Activated CD8-positive, alpha-beta memory T cell treated with anti-CD3 and anti-CD28 coated beads, Interleukin-2, amount 50 U/mL, for 4 hours (primary cell): Measurements from ENCODE around the gene EXOC5.
"Not testable (repeated sequence)": the region's sequence is repeated elsewhere in the genome, so short reads cannot be mapped to it uniquely, and the experiment has no call there.

Experiments
- DNase-seq: peaks from one replicate; pipeline ENCODE4 v3.0.0-alpha.2; 2020

The EXOC5 gene

GRCh38 chr14:57258221-57258620 lies 10.5 kb downstream of the EXOC5 start:
- DNase-seq = not testable (repeated sequence)

- no peak for DNase-seq
Measured at GRCh38 chr14:57254884-57255283, 13.8 kb downstream of the EXOC5 start.

GRCh38 chr14:57246933-57247657 lies 21.6 kb downstream of the EXOC5 start:
- DNase-seq = no peak

- no peak for DNase-seq
Measured at GRCh38 chr14:57245941-57246340, 22.8 kb downstream of the EXOC5 start.

GRCh38 chr14:57244106-57244505 lies 24.6 kb downstream of the EXOC5 start:
- DNase-seq = no peak

- DNase-seq = no peak
Measured at GRCh38 chr14:57243320-57243719, 25.4 kb downstream of the EXOC5 start.

- not testable (repeated sequence) for DNase-seq
Measured at GRCh38 chr14:57240115-57240514, 28.6 kb downstream of the EXOC5 start.

GRCh38 chr14:57232006-57232405 lies 36.7 kb downstream of the EXOC5 start:
- DNase-seq = no peak

- not testable (repeated sequence) for DNase-seq
Measured at GRCh38 chr14:57228320-57228719, 40.4 kb downstream of the EXOC5 start.

GRCh38 chr14:57227083-57227482 lies 41.6 kb downstream of the EXOC5 start:
- no peak for DNase-seq

- DNase-seq = no peak
Measured at GRCh38 chr14:57221931-57222330, 46.8 kb downstream of the EXOC5 start.

GRCh38 chr14:57212919-57213318 lies 55.8 kb downstream of the EXOC5 start:
- DNase-seq = no peak

- DNase-seq = no peak
Measured at GRCh38 chr14:57209561-57209960, 59.1 kb downstream of the EXOC5 start.

GRCh38 chr14:57205938-57206337 lies 62.8 kb downstream of the EXOC5 start:
- DNase-seq = no peak

GRCh38 chr14:57202672-57203071 lies 66.0 kb downstream of the EXOC5 start:
- DNase-seq = not testable (repeated sequence)

GRCh38 chr14:57199921-57200320 lies 68.8 kb downstream of the EXOC5 start:
- no peak for DNase-seq

GRCh38 chr14:57189070-57189469 lies 79.6 kb downstream of the EXOC5 start:
- DNase-seq = no peak

GRCh38 chr14:57182760-57183503 lies 85.8 kb downstream of the EXOC5 start:
- no peak for DNase-seq

GRCh38 chr14:57179273-57179672 lies 89.4 kb downstream of the EXOC5 start:
- DNase-seq = no peak

GRCh38 chr14:57174466-57174865 lies 94.2 kb downstream of the EXOC5 start:
- no peak for DNase-seq

- DNase-seq = no peak
Measured at GRCh38 chr14:57171903-57172302, 96.8 kb downstream of the EXOC5 start.

GRCh38 chr14:57171363-57171762 lies 97.3 kb downstream of the EXOC5 start:
- DNase-seq = no peak

GRCh38 chr14:57169901-57170300 lies 98.8 kb downstream of the EXOC5 start:
- no peak for DNase-seq

GRCh38 chr14:57168138-57168679 lies 100.5 kb downstream of the EXOC5 start:
- DNase-seq = no peak
